GM18511 (cell line): ENCODE measurements around the gene SRGAP3.

Experiments used
- ATAC-seq: cut with Tn5 transposase; IDR thresholded peaks from one replicate; pipeline ENCODE4 v1.9.1; 2021; ENCODE audit warnings: mild to moderate bottlenecking, moderate library complexity; ENCODE audit not compliant: unreplicated experiment

SRGAP3 gene

DNA sequence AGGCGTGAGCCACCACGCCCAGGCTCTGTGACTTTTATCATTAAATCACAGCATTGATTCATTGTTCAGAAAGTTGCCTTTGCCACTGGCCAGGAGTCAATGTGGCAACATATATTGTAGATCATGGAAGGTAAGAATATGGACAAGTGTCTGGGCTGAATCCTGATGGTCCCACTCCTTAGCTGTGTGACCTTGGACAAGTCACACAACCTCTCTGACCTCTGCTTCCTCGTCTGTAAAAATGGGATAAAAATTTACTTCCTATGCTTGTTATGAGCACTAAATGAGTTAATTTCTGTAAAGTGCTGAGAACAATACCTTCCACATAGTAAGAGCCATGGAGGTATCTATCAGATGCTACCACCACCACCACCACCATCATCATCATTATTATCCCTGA lies 182.7 kb downstream of the SRGAP3 start:
- no peak for ATAC-seq

- no peak for ATAC-seq
Observed at GRCh38 chr3:9066141-9066540, 183.3 kb downstream of the SRGAP3 start.

DNA sequence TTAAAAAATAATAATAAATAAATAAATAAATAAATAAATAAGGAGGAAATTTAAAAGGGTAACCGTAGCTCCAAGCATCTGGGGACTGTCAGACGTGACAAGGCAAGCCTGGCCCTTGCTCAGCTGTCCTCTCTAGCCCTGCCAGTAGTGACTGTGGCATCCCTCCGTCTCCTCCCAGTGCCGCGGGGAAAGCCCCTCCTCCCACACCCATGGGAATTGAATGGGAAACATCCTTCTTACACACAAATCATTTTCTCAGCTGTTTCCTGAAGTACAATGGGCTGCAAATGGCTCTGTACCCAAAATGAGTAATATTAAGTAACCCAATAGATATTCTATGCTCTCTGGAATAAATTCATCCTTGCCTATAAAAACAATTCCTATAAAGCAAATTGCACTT lies 184.6 kb downstream of the SRGAP3 start:
- ATAC-seq: no peak

DNA sequence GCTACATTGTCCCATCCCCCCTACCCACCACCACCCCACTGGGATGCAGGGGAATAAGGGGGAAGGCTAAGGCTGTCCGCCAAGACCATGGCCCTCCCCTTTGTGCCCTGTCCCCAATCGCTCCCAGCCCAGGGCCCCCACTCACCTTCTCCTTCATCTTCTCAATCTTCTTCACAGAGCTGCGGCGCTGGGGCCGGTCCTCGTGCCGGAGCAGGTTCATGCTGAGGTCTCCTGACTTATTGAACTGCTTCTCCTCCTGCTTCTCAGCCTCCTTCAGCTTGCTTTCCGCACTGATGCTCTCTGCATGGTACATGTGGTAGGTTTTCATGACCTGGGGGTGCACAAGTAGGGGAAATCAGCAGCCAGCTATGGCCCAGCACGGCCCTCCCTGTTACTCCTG lies 185.2 kb downstream of the SRGAP3 start:
- no peak for ATAC-seq

- no peak for ATAC-seq
Observed at GRCh38 chr3:9062570-9062969, 186.9 kb downstream of the SRGAP3 start.

GRCh38 chr3:9061634-9062033 lies 187.8 kb downstream of the SRGAP3 start:
- ATAC-seq: no peak

DNA sequence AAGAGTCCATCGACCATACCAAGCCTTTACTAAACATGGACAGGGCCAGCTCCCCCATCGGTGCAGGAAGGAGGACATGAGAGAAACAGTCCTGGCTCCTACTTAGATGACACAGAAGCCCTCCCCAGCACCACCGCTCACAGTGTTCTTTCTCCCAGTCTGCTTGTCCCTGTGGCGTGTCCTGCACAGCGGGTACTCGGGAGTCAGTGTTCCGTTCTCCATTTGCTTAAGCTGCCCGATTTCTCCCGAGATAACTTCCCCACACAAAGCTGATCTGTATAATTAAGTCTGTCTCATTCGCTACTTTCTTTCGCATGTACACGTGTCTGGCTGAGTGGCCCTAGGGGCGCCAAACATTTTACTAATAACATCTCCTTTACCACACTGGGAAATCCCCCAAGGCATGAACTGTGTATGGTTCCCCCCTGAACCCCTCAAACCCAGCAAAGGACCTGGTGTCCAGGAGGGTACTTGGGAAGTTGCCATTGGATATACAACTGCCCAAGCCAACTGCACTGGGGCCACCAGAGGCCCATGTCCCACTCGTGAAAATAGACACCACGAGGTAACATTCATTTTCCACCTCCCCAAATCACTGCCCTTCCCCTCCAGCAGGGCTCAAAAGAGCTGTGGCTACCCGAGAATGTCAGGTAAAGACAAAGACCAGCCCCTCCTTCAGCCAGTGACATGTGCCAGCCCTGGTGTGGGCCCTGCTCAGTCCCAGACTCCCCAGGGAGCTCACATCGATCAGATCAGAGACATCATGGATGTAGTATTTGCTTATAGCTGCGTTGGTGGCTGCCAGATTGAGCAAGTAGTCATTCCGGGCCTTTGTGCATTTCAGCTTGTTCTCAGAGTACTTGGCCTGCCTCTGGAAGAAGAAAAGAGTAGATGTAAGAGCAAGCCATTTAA lies 189.7 kb downstream of the SRGAP3 start:
- ATAC-seq: no peak

DNA sequence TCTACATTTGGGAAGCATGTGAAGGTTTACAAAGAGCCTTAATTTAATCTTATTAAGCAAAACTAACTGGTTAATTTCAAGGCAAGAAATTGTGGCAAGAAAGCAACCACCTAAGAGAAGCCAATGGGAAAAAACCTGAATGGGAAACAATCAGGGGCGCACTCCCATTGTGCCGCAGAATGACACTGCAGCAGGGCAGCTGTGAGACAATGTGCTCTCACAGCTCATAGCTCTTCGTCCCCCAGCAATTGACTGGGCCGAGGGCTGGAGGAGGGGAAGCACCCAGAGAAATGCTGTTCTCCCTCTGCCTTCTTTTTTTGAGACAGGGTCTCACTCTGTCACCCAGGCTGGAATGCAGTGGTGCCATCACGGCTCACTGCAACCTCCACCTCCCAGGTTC lies 192.9 kb downstream of the SRGAP3 start:
- ATAC-seq: no peak

- no peak for ATAC-seq
Observed at GRCh38 chr3:9047452-9048346, 201.7 kb downstream of the SRGAP3 start.

DNA sequence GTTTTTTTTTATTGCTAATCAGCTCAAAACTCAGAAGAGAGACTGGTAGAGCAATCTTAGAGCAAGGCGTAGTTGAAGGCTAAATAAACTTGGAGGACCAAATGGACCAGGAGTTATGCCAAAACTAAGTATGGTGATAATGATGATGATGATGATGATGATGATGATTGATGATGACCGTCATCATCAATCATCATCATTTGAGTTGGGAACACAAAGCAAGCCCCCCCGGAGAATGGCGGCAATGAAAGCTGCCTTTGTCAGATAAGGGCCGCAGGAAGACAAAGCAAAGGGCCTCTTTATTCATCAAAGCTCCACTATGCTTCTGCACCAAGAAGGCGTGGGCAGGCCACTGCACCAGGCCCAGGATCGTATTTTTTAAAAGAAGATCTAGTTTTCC lies 204.1 kb downstream of the SRGAP3 start:
- no peak for ATAC-seq

DNA sequence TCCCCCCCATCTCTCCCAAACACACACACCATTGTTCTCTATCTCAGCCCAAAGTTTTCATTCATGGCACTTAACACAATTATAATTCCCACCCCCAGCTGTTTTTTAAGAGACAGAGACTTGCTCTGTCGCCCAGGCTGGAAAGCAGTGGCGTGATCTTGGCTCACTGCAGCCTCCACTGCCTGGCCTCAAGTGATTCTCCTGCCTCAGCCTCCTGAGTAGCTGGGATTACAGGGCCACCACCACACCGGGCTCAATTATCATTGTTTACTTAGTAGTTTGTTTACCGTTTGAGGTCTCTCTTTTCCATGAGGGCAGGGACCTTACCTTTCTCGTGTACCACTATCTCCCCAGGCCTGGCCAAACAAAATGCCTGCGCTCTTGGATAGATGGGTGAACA lies 206.4 kb downstream of the SRGAP3 start:
- ATAC-seq: no peak

DNA sequence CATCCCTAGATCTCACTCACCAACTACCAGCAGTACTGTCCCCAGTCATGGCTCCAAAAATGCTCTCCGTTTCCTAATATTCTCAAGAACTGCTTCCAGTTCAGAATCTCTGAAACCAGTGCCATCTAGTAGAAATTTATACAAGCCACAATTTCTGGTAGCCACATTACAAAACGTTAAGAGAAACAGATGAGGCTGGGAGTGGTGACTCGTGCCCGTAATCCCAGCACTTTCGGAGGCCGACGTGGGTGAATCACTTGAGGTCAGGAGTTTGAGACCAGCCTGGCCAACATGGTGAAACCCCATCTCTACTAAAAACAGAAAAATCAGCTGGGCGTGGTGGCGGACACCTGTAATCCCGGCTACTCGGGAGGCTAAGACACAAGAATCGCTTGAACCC lies 207.8 kb downstream of the SRGAP3 start:
- no peak for ATAC-seq

GRCh38 chr3:9040996-9041395 lies 208.4 kb downstream of the SRGAP3 start:
- ATAC-seq: no peak

DNA sequence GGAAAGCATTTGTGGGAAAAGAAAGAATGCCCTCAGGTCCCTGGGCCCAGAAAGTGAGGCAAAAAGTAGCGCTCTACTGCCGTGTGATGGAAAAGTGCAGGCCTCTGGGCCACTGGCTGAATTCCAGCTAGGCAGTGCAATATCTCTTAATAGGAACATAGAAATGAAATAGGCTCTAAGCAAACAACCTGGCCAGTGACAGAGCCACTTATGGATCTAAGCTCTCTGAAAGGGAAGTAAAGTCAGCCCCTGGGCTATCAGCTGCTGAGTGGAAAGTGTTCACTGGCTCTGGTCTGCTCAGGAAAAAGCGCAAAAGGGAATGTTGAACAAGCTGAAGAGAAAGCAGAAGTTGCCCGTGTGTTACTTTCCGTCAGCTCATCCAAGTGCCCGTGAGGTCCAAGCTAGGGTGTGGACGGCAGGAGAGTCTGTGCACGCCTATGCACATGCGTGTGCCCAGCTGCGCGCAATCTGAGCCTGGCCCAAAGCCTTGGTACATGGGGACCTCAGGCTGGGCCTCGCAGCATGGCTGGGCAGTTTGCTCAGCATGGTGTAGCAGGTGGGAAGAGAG lies 212.2 kb downstream of the SRGAP3 start:
- no peak for ATAC-seq

- no peak for ATAC-seq
Observed at GRCh38 chr3:9036404-9037131, 212.9 kb downstream of the SRGAP3 start.

- ATAC-seq: no peak
Observed at GRCh38 chr3:9035961-9036360, 213.5 kb downstream of the SRGAP3 start.

- no peak for ATAC-seq
Observed at GRCh38 chr3:9035473-9035872, 214.0 kb downstream of the SRGAP3 start.

DNA sequence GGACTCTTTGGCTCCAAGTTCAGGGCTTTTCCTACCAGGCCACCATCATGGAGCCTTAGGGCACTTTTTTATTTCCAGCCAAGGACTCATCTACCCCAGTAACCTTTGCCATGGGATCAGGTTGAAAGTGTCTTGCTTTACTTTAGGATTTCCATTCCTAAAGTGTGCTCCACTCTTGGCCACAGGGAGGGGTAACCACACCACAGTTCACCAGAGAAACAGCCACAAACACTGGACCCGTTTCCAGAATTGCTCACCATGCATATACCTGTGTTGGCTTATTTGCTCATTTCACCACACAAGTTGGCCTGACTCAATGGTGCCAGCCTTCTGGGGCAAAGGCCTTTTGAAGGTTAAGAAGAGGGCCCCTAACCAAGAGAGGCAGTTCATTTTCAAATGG lies 215.6 kb downstream of the SRGAP3 start:
- no peak for ATAC-seq

DNA sequence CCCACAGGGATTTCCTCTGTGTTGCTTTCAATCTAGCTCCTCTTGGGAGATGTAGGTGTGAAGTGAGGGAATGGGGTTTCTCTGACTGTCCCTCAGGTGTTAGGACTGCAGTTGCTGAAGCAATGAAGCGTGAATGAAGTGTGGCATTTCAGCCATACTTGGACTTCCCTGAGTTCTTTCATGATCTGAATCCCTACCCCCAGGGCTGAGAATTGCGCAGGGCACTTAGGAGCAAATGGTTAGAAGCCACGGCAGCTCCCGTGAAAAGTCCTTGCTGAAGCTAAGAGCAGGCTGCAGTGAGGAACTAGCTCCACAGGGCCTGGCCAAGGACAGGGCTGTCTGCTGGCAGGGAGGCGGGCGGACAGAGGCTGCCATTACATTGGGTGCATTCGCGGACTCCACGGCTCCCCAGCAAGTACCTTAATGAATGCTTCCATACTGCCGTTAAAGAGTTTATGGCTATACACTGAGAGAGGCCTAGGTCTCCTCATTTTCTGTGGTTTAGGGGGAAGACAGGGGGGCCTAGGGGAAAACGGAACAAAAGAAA lies 217.1 kb downstream of the SRGAP3 start:
- no peak for ATAC-seq

GRCh38 chr3:9030034-9030433 lies 219.4 kb downstream of the SRGAP3 start:
- no peak for ATAC-seq

GRCh38 chr3:9028134-9028533 lies 221.3 kb downstream of the SRGAP3 start:
- no peak for ATAC-seq
